MM.1S (cell line): ENCODE data around the gene ITGB6.

Source experiments
- DNase-seq: peaks from one replicate; pipeline ENCODE4 v3.0.0-alpha.2; 2015
- H2AFZ ChIP-seq: fragments of 300-600 bp; sonication (generic); 2 replicates; pipeline ENCODE4 v1.6.0; 2016; ENCODE audit warnings: antibody characterized with exemption, low read length
- H3F3A ChIP-seq: fragments of 300-600 bp; sonication (generic); 2 replicates; pipeline ENCODE4 v1.6.1; 2016; ENCODE audit warnings: mild to moderate bottlenecking, antibody characterized with exemption, low read length, moderate library complexity, mixed read lengths; ENCODE audit not compliant: insufficient read depth
- H3K27ac ChIP-seq: fragments of 300-600 bp; sonication (generic); 2 replicates; pipeline ENCODE4 v1.5.1; 2016; ENCODE audit warnings: mild to moderate bottlenecking, low read length
- H3K27me3 ChIP-seq: fragments of 300-600 bp; sonication (generic); replicated peaks from 2 replicates; pipeline ENCODE4 v1.6.0; 2016; ENCODE audit warnings: low read length; ENCODE audit not compliant: insufficient read depth
- H3K36me3 ChIP-seq: fragments of 300-600 bp; sonication (generic); replicated peaks from 2 replicates; pipeline ENCODE4 v1.6.1; 2016; ENCODE audit warnings: mild to moderate bottlenecking, low read length, mixed read lengths; ENCODE audit not compliant: insufficient read depth
- H3K4me1 ChIP-seq: fragments of 300-600 bp; sonication (generic); 2 replicates; pipeline ENCODE4 v1.6.1; 2016; ENCODE audit warnings: low read length, mixed read lengths
- H3K4me2 ChIP-seq: fragments of 300-600 bp; sonication (generic); 2 replicates; pipeline ENCODE4 v1.6.0; 2016; ENCODE audit warnings: low read depth, low read length
- H3K4me3 ChIP-seq: fragments of 300-600 bp; sonication (generic); 2 replicates; pipeline ENCODE4 v1.5.1; 2016; ENCODE audit warnings: low read length, mixed read lengths
- H3K79me2 ChIP-seq: fragments of 300-600 bp; sonication (generic); 2 replicates; pipeline ENCODE4 v1.6.1; 2016; ENCODE audit warnings: mixed run types, low read length, mixed read lengths
- H3K9ac ChIP-seq: fragments of 300-600 bp; sonication (generic); 2 replicates; pipeline ENCODE4 v1.6.1; 2016; ENCODE audit warnings: low read length, mixed read lengths
- H3K9me2 ChIP-seq: fragments of 300-600 bp; sonication (generic); replicated peaks from 2 replicates; pipeline ENCODE4 v1.6.1; 2016; ENCODE audit warnings: mild to moderate bottlenecking, low read length, mixed read lengths; ENCODE audit not compliant: insufficient read depth
- H3K9me3 ChIP-seq: fragments of 300-600 bp; sonication (generic); replicated peaks from 2 replicates; pipeline ENCODE4 v1.6.1; 2016; ENCODE audit warnings: mild to moderate bottlenecking, low read length, mixed read lengths; ENCODE audit not compliant: insufficient read depth
- H4K20me1 ChIP-seq: fragments of 300-600 bp; sonication (generic); 2 replicates; pipeline ENCODE4 v1.6.1; 2016; ENCODE audit warnings: mild to moderate bottlenecking, low read length, moderate library complexity, mixed read lengths; ENCODE audit not compliant: insufficient read depth
- CTCF ChIP-seq: fragments of 300-600 bp; sonication (generic); IDR thresholded peaks from 2 replicates; pipeline ENCODE4 v1.5.1; 2016; ENCODE audit warnings: antibody characterized with exemption, low read length, mixed read lengths
- EZH2 ChIP-seq: fragments of 300-600 bp; sonication (generic); optimal IDR thresholded peaks from 2 replicates; pipeline ENCODE3; 2017; ENCODE audit warnings: low read depth, mild to moderate bottlenecking, antibody characterized with exemption, low read length, mixed read lengths
- EZH2phosphoT487 ChIP-seq: fragments of 300-600 bp; sonication (generic); IDR thresholded peaks from 2 replicates; pipeline ENCODE4 v1.6.1; 2018; ENCODE audit warnings: antibody characterized with exemption, low read length

The ITGB6 gene

GRCh38 chr2:160169988-160170387, 30.1 kb downstream of the ITGB6 start:
- Histone ChIP-seq H3F3A (no peaks in the 10 kb centered on the region), H3K4me1 (no peaks in the 10 kb centered on the region), H3K9me3 (no peaks in the 10 kb centered on the region), H3K4me3 (no peak overlapping the region), H3K9me2 (no peaks in the 10 kb centered on the region), H2AFZ (no peak overlapping the region), H4K20me1 (no peaks in the 10 kb centered on the region), H3K79me2 (no peaks in the 10 kb centered on the region), H3K4me2 (no peak overlapping the region), H3K27me3 (no peaks in the 10 kb centered on the region), H3K9ac (no peak overlapping the region), H3K36me3 (no peaks in the 10 kb centered on the region), H3K27ac (no peak overlapping the region)
- no peak for TF ChIP-seq EZH2
- no peak for DNase-seq

- Histone ChIP-seq H3K79me2 (no peaks in the 10 kb centered on the region), H2AFZ (no peak overlapping the region), H3K4me2 (no peak overlapping the region), H3K9me3 (no peaks in the 10 kb centered on the region), H4K20me1 (no peaks in the 10 kb centered on the region), H3K4me1 (no peaks in the 10 kb centered on the region), H3F3A (no peaks in the 10 kb centered on the region), H3K4me3 (no peak overlapping the region), H3K27ac (no peak overlapping the region), H3K9me2 (no peaks in the 10 kb centered on the region), H3K27me3 (no peaks in the 10 kb centered on the region), H3K9ac (no peak overlapping the region), H3K36me3 (no peaks in the 10 kb centered on the region)
- TF ChIP-seq EZH2 (no peak), CTCF (no peak), EZH2phosphoT487 (no peak)
- no peak for DNase-seq
These were observed 30.6 kb downstream of the ITGB6 start for GRCh38 chr2:160169471-160169870.

GRCh38 chr2:160168878-160169277, 31.2 kb downstream of the ITGB6 start:
- Histone ChIP-seq H3K36me3 (no peaks in the 10 kb centered on the region), H3K4me2 (no peak overlapping the region), H2AFZ (no peak overlapping the region), H3K4me3 (no peak overlapping the region), H3K9me2 (no peaks in the 10 kb centered on the region), H3K27ac (no peak overlapping the region), H3K4me1 (no peaks in the 10 kb centered on the region), H3K9ac (no peak overlapping the region), H4K20me1 (no peaks in the 10 kb centered on the region), H3K27me3 (no peaks in the 10 kb centered on the region), H3K9me3 (no peaks in the 10 kb centered on the region), H3K79me2 (no peaks in the 10 kb centered on the region), H3F3A (no peaks in the 10 kb centered on the region)
- DNase-seq, result no peak
- TF ChIP-seq CTCF, result no peak
- TF ChIP-seq EZH2phosphoT487, result no peak
- TF ChIP-seq EZH2, result no peak

- Histone ChIP-seq H4K20me1 (no peaks in the 10 kb centered on the region), H3K36me3 (no peaks in the 10 kb centered on the region), H3K9ac (no peak overlapping the region), H3K4me1 (no peaks in the 10 kb centered on the region), H3K27me3 (no peaks in the 10 kb centered on the region), H3K9me3 (no peaks in the 10 kb centered on the region), H3K9me2 (no peaks in the 10 kb centered on the region), H2AFZ (no peak overlapping the region), H3F3A (no peaks in the 10 kb centered on the region), H3K79me2 (no peaks in the 10 kb centered on the region), H3K4me2 (no peak overlapping the region), H3K27ac (no peak overlapping the region), H3K4me3 (no peak overlapping the region)
- DNase-seq, result no peak
- TF ChIP-seq EZH2, result no peak
- TF ChIP-seq CTCF, result no peak
- no peak for TF ChIP-seq EZH2phosphoT487
These were observed 32.9 kb downstream of the ITGB6 start for GRCh38 chr2:160167089-160167740.
